ENCODE data around the gene ADRB1. TPM values are rescaled to one million over a fixed set of nuclear protein-coding genes. Genes with fewer than 3 reads are reported as not detected.
A peak's percentile ranks its signal among the peaks of the same experiment; 100 is the strongest.

The ADRB1 gene
- total and polyA plus RNA-seq, 2 of the 13 experiments (the other 11 are each of a cell fraction or from before 2014, with no cell fraction given), result 0.07 TPM; not detected in 1

DNA sequence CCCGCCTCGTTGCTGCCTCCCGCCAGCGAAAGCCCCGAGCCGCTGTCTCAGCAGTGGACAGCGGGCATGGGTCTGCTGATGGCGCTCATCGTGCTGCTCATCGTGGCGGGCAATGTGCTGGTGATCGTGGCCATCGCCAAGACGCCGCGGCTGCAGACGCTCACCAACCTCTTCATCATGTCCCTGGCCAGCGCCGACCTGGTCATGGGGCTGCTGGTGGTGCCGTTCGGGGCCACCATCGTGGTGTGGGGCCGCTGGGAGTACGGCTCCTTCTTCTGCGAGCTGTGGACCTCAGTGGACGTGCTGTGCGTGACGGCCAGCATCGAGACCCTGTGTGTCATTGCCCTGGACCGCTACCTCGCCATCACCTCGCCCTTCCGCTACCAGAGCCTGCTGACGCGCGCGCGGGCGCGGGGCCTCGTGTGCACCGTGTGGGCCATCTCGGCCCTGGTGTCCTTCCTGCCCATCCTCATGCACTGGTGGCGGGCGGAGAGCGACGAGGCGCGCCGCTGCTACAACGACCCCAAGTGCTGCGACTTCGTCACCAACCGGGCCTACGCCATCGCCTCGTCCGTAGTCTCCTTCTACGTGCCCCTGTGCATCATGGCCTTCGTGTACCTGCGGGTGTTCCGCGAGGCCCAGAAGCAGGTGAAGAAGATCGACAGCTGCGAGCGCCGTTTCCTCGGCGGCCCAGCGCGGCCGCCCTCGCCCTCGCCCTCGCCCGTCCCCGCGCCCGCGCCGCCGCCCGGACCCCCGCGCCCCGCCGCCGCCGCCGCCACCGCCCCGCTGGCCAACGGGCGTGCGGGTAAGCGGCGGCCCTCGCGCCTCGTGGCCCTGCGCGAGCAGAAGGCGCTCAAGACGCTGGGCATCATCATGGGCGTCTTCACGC lies 825 bp downstream of the ADRB1 start (continued):
- TF ChIP-seq MYNN (CRISPR knock-in tag; IDR thresholded peaks at IDR 0.05; ENCODE audit: low read depth), result no peak

GRCh38 chr10:114045136-114046086 lies 1.7 kb downstream of the ADRB1 start:
- ATAC-seq (no peak), DNase-seq (ENCODE audit: low spot score) (no peak), FAIRE-seq (no peak)
- Histone ChIP-seq H3K79me2 (ENCODE audit: insufficient read depth, low read length) (no peaks in the 10 kb centered on the region), H3K27ac (ENCODE audit: extremely low read length, insufficient read depth, low read length) (no peak overlapping the region), H4K20me1 (ENCODE audit: insufficient read depth, low read length) (no peaks in the 10 kb centered on the region), H3K4me3 (replicated peaks in 1 of 3; ENCODE audit: insufficient read depth in 1 of 3, low read depth in 2 of 3, low read length in 3 of 3) (no peak overlapping the region), H3K36me3 (replicated peaks in 1 of 2; ENCODE audit: control insufficient read depth in 1 of 2, insufficient read depth in 2 of 2, low read length in 2 of 2) (no peaks in the 10 kb centered on the region), H3K4me2 (ENCODE audit: low read depth, low read length) (no peak overlapping the region), H3K27me3 (ENCODE audit: control insufficient read depth in 1 of 2, insufficient read depth in 2 of 2, low read length in 2 of 2) (peaks cover 7 to 44% of the 10 kb centered on the region in 2 experiments; a peak in 3 of 5 replicates), H3K9me3 (ENCODE audit: low read length) (no peaks in the 10 kb centered on the region), H3K4me1 (ENCODE audit: insufficient read depth, low read length) (0 out of 2 replicates have a peak, but pooled peaks cover 4% of the 10 kb centered on the region), H2AFZ (ENCODE audit: low read length) (no peak overlapping the region), H3K9ac (ENCODE audit: insufficient read depth, low read depth, low read length) (no peak overlapping the region)
- POLR2A ChIA-PET, result no interaction called here
- in situ Hi-C loops (cut with HindIII; ENCODE audit: extremely low pct_ligation_motif_present, low pct_unique_long_range_greater_than_20kb), result no loop called here
- 52% methylated on average over 50 of the region's 78 CpGs for WGBS (ENCODE audit: low lambda C conversion rate)
- BruUV-seq (replicated peaks), result no TSS peak
- intact Hi-C loops (cut with micrococcal nuclease; ENCODE audit: unreplicated experiment), result no loop called here
- TF ChIP-seq PPARG (CRISPR knock-in tag; conservative IDR thresholded peaks at IDR 0.05) (no peak), BCL6 (CRISPR knock-in tag; IDR thresholded peaks at IDR 0.05) (0 out of 2 replicates have a peak, but pooled peaks have one; percentile 11)
- CTCF ChIA-PET (ENCODE audit: low intra/inter-chr PET ratio, low total read pairs), result no interaction called here

DNA sequence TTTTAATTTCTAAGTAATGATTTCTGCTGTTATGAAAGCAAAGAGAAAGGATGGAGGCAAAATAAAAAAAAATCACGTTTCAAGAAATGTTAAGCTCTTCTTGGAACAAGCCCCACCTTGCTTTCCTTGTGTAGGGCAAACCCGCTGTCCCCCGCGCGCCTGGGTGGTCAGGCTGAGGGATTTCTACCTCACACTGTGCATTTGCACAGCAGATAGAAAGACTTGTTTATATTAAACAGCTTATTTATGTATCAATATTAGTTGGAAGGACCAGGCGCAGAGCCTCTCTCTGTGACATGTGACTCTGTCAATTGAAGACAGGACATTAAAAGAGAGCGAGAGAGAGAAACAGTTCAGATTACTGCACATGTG lies 2.4 kb downstream of the ADRB1 start:
- H4K20me1 ChIP-seq (ENCODE audit: insufficient read depth, low read length), result no peaks in the 10 kb centered on the region
- no peak for FAIRE-seq
- no peaks in the 10 kb centered on the region for H3K79me2 ChIP-seq (ENCODE audit: insufficient read depth, low read length)
- ChIA-PET CTCF (ENCODE audit: low intra/inter-chr PET ratio, low total read pairs) (no interaction called here), POLR2A (no interaction called here)
- no peaks in the 10 kb centered on the region for H3K36me3 ChIP-seq (replicated peaks in 1 of 2; ENCODE audit: control insufficient read depth in 1 of 2, insufficient read depth in 2 of 2, low read length in 2 of 2)
- in situ Hi-C loops (cut with HindIII; ENCODE audit: extremely low pct_ligation_motif_present, low pct_unique_long_range_greater_than_20kb) (no loop called here), intact Hi-C loops (cut with micrococcal nuclease; ENCODE audit: unreplicated experiment) (no loop called here)
- BruUV-seq (replicated peaks), result no TSS peak
- 0 out of 2 replicates have a peak, but pooled peaks cover 4% of the 10 kb centered on the region for H3K4me1 ChIP-seq (ENCODE audit: insufficient read depth, low read length)
- no peak for ATAC-seq
- no peak overlapping the region for H3K9ac ChIP-seq (ENCODE audit: insufficient read depth, low read depth, low read length)
- TF ChIP-seq SOX5 (CRISPR knock-in tag; IDR thresholded peaks at IDR 0.05; ENCODE audit: borderline replicate concordance), result no peak
- TF ChIP-seq, protein P1, sequence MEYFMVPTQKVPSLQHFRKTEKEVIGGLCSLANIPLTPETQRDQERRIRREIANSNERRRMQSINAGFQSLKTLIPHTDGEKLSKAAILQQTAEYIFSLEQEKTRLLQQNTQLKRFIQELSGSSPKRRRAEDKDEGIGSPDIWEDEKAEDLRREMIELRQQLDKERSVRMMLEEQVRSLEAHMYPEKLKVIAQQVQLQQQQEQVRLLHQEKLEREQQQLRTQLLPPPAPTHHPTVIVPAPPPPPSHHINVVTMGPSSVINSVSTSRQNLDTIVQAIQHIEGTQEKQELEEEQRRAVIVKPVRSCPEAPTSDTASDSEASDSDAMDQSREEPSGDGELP (IDR thresholded peaks at IDR 0.05; ENCODE audit: borderline replicate concordance, low read depth), result no peak
- TF ChIP-seq ZNF230 (CRISPR knock-in tag; IDR thresholded peaks at IDR 0.05), result no peak
- H3K27me3 ChIP-seq (ENCODE audit: control insufficient read depth in 1 of 2, insufficient read depth in 2 of 2, low read length in 2 of 2), result peaks cover 7 to 42% of the 10 kb centered on the region in 2 experiments; a peak in 3 of 5 replicates
- no peak for DNase-seq (ENCODE audit: low spot score)
- H3K4me3 ChIP-seq (replicated peaks in 1 of 3; ENCODE audit: insufficient read depth in 1 of 3, low read depth in 2 of 3, low read length in 3 of 3), result no peak overlapping the region
- 76% methylated on average over 7 of the region's 7 CpGs for WGBS (ENCODE audit: low lambda C conversion rate)
- H3K9me3 ChIP-seq (ENCODE audit: low read length), result no peaks in the 10 kb centered on the region
- no peak overlapping the region for H3K4me2 ChIP-seq (ENCODE audit: low read depth, low read length)
- no peak overlapping the region for H3K27ac ChIP-seq (ENCODE audit: extremely low read length, insufficient read depth, low read length)
- H2AFZ ChIP-seq (ENCODE audit: low read length), result no peak overlapping the region

Measured in HepG2 (cell line).